G401 (cell line): ENCODE data around the gene KRT13. TPM values are rescaled to one million over a fixed set of nuclear protein-coding genes. Genes with fewer than 3 reads are reported as not detected.

ENCODE experiments used
- total RNA-seq: library from RNA; depleted of rRNA; stranded (reverse); fragments of >200 nt; shearing (Covaris generic); gene quantifications from 2 replicates; pipeline ENCODE4 v1.2.3, GENCODE V29; 2014; rRNA removed

The KRT13 gene
- total RNA-seq, 1 experiment from 2014 or later: not detected

Other genes with a start within 250 kb of the KRT13 start
- not detected in 2 replicates for gene KRTAP9-6, start 240.2 kb downstream of the KRT13 start, total RNA-seq
- gene KRTAP9-7, start 229.9 kb downstream of the KRT13 start, total RNA-seq: not detected in 2 replicates
- not detected in 2 replicates for gene KRTAP29-1, start 202.8 kb downstream of the KRT13 start, total RNA-seq
- not detected in 2 replicates for gene KRTAP16-1, start 196.3 kb downstream of the KRT13 start, total RNA-seq
- not detected in 2 replicates for gene KRTAP17-1, start 189.9 kb downstream of the KRT13 start, total RNA-seq
- gene KRT33A, start 154.8 kb downstream of the KRT13 start, total RNA-seq: not detected in 2 replicates
- not detected in 2 replicates for gene KRT33B, start 135.8 kb downstream of the KRT13 start, total RNA-seq
- gene KRT34, start 123.3 kb downstream of the KRT13 start, total RNA-seq: not detected in 2 replicates
- gene KRT31, start 108.0 kb downstream of the KRT13 start, total RNA-seq: not detected in 2 replicates
- gene KRT37, start 81.0 kb downstream of the KRT13 start, total RNA-seq: not detected in 2 replicates
- not detected in 2 replicates for gene KRT38, start 64.6 kb downstream of the KRT13 start, total RNA-seq
- not detected in 2 replicates for gene KRT32, start 38.2 kb downstream of the KRT13 start, total RNA-seq
- not detected in 2 replicates for gene KRT35, start 24.5 kb downstream of the KRT13 start, total RNA-seq
- not detected in 2 replicates for gene KRT36, start 15.7 kb downstream of the KRT13 start, total RNA-seq
- not detected in 2 replicates for gene KRT15, start 13.3 kb upstream of the KRT13 start, total RNA-seq
- 7.8 TPM in 1 of 2 replicates, not detected in the other for gene KRT19, start 22.7 kb upstream of the KRT13 start, total RNA-seq
- gene KRT9, start 66.4 kb upstream of the KRT13 start, total RNA-seq: not detected in 2 replicates
- not detected in 2 replicates for gene KRT14, start 81.3 kb upstream of the KRT13 start, total RNA-seq
- gene KRT16, start 107.2 kb upstream of the KRT13 start, total RNA-seq: not detected in 2 replicates
- not detected in 2 replicates for gene KRT17, start 119.0 kb upstream of the KRT13 start, total RNA-seq
- gene EIF1, start 183.3 kb upstream of the KRT13 start, total RNA-seq: 18.0 and 39.6 TPM in 2 replicates
- gene GAST, start 206.7 kb upstream of the KRT13 start, total RNA-seq: not detected in 2 replicates
- 1.1 and 1.6 TPM in 2 replicates for gene HAP1, start 229.0 kb upstream of the KRT13 start, total RNA-seq